Type B pancreatic cell (in vitro differentiated cells): ENCODE data around the gene PNMA1. TPM values are rescaled to one million over a fixed set of nuclear protein-coding genes. Genes with fewer than 3 reads are reported as not detected.

Experiments used
- DNase-seq: peaks from one replicate; pipeline ENCODE4 v3.0.0; 2021; ENCODE audit warnings: mixed read lengths; ENCODE audit not compliant: unreplicated experiment; ENCODE audit errors: extremely low spot score
- H3K27ac Mint-ChIP-seq: 2 replicates; pipeline ENCODE4 v1.8.0; 2021; ENCODE audit warnings: mild to moderate bottlenecking, mixed read lengths
- H3K27me3 Mint-ChIP-seq: 2 replicates; pipeline ENCODE4 v1.8.0; 2021; ENCODE audit warnings: mixed read lengths
- H3K36me3 Mint-ChIP-seq: 2 replicates; pipeline ENCODE4 v1.8.0; 2021; ENCODE audit warnings: mixed read lengths
- H3K4me1 Mint-ChIP-seq: one replicate; pipeline ENCODE4 v1.8.0; 2021; ENCODE audit warnings: mixed read lengths; ENCODE audit not compliant: unreplicated experiment
- H3K4me3 Mint-ChIP-seq: 2 replicates; pipeline ENCODE4 v1.8.0; 2021; ENCODE audit warnings: mild to moderate bottlenecking, mixed read lengths
- H3K9me3 Mint-ChIP-seq: 2 replicates; pipeline ENCODE4 v1.8.0; 2021; ENCODE audit warnings: mixed read lengths
- CTCF ChIP-seq: fragments of 200-600 bp; sonication (generic); conservative IDR thresholded peaks from 2 replicates; pipeline ENCODE4 v1.5.0; 2021; ENCODE audit warnings: antibody characterized with exemption, mild to moderate bottlenecking
- total RNA-seq: library from RNA; stranded (reverse); gene quantifications from 2 replicates; pipeline ENCODE4 v1.2.1, GENCODE V29; 2021; ENCODE audit warnings: low replicate concordance

PNMA1 gene
- total RNA-seq, 1 donor from 2014 or later = 64.8 TPM

- H3K27ac Mint-ChIP-seq = peak overlapping the region; percentile 84
- DNase-seq = no peak
- TF ChIP-seq CTCF = peak; percentile 29
- H3K4me1 Mint-ChIP-seq = peaks cover 77% of the 10 kb centered on the region
- no peaks in the 10 kb centered on the region for H3K27me3 Mint-ChIP-seq
- no peaks in the 10 kb centered on the region for H3K9me3 Mint-ChIP-seq
- peak overlapping the region; percentile 60 for H3K4me3 Mint-ChIP-seq
- H3K36me3 Mint-ChIP-seq = no peaks in the 10 kb centered on the region
Measured at GRCh38 chr14:73746520-73747378, 32.6 kb upstream of the PNMA1 start.

GRCh38 chr14:73745571-73746519 lies 31.7 kb upstream of the PNMA1 start:
- no peak for TF ChIP-seq CTCF
- DNase-seq = no peak
- Mint-ChIP-seq H3K4me3 (no peak overlapping the region), H3K27ac (peak overlapping the region; percentile 97), H3K36me3 (no peaks in the 10 kb centered on the region), H3K27me3 (no peaks in the 10 kb centered on the region), H3K9me3 (no peaks in the 10 kb centered on the region), H3K4me1 (peaks cover 86% of the 10 kb centered on the region)

- Mint-ChIP-seq H3K4me3 (peak overlapping the region; percentile 67), H3K27me3 (no peaks in the 10 kb centered on the region), H3K4me1 (peaks cover 79% of the 10 kb centered on the region), H3K36me3 (no peaks in the 10 kb centered on the region), H3K9me3 (no peaks in the 10 kb centered on the region), H3K27ac (peak overlapping the region; percentile 97)
- no peak for TF ChIP-seq CTCF
- DNase-seq = no peak
Measured at GRCh38 chr14:73744874-73745529, 30.8 kb upstream of the PNMA1 start.

GRCh38 chr14:73744175-73744867 lies 30.1 kb upstream of the PNMA1 start:
- H3K36me3 Mint-ChIP-seq = no peaks in the 10 kb centered on the region
- H3K9me3 Mint-ChIP-seq = no peaks in the 10 kb centered on the region
- H3K27ac Mint-ChIP-seq = peak overlapping the region; percentile 97
- H3K4me3 Mint-ChIP-seq = peak overlapping the region; percentile 67
- H3K4me1 Mint-ChIP-seq = peaks cover 73% of the 10 kb centered on the region
- H3K27me3 Mint-ChIP-seq = no peaks in the 10 kb centered on the region
- TF ChIP-seq CTCF = no peak
- no peak for DNase-seq

- Mint-ChIP-seq H3K27me3 (no peaks in the 10 kb centered on the region), H3K9me3 (no peaks in the 10 kb centered on the region), H3K36me3 (no peaks in the 10 kb centered on the region), H3K27ac (peak overlapping the region; percentile 97), H3K4me3 (peak overlapping the region; percentile 81), H3K4me1 (peaks cover 69% of the 10 kb centered on the region)
- TF ChIP-seq CTCF = no peak
- DNase-seq = no peak
Measured at GRCh38 chr14:73743431-73743931, 29.3 kb upstream of the PNMA1 start.
